Gastrocnemius medialis (tissue), 4 donors: ENCODE measurements around the gene EIF4H.

Experiments
- CTCF ChIP-seq, 5 experiments: fragments of 450-650 bp in 3 of 5; fragments of 200-600 bp in 2 of 5; sonication (generic) in 2 of 5; IDR thresholded peaks in 4 of 5; conservative IDR thresholded peaks in 1 of 5; 1 replicate in 4 of 5; 2 replicates in 1 of 5; pipeline ENCODE4 v1.5.1; 2016 to 2019; ENCODE audit warnings: antibody characterized with exemption in 5 of 5, mild to moderate bottlenecking in 3 of 5, moderate library complexity in 3 of 5
- POLR2A ChIP-seq, 2 donors: fragments of 450-650 bp; IDR thresholded peaks; one replicate each; pipeline ENCODE4 v1.6.1; 2017; ENCODE audit warnings: antibody characterized with exemption in 2 of 2, mild to moderate bottlenecking in 2 of 2, moderate library complexity in 2 of 2

- TF ChIP-seq CTCF (IDR thresholded peaks at IDR 0.05 in 4 of 5, conservative IDR thresholded peaks at IDR 0.05 in 1 of 5): no peak
- no peak for TF ChIP-seq POLR2A (IDR thresholded peaks at IDR 0.05)
Observed at GRCh38 chr7:74178632-74179031, 4.5 kb downstream of the EIF4H start.
